NK-92 (cell line): Measurements from ENCODE around the gene CCDC33.

ENCODE experiments used
- DNase-seq: peaks from one replicate; lab custom pipeline; 2025; ENCODE audit not compliant: unreplicated experiment; lab: John Stamatoyannopoulos, UW

The CCDC33 gene

DNA sequence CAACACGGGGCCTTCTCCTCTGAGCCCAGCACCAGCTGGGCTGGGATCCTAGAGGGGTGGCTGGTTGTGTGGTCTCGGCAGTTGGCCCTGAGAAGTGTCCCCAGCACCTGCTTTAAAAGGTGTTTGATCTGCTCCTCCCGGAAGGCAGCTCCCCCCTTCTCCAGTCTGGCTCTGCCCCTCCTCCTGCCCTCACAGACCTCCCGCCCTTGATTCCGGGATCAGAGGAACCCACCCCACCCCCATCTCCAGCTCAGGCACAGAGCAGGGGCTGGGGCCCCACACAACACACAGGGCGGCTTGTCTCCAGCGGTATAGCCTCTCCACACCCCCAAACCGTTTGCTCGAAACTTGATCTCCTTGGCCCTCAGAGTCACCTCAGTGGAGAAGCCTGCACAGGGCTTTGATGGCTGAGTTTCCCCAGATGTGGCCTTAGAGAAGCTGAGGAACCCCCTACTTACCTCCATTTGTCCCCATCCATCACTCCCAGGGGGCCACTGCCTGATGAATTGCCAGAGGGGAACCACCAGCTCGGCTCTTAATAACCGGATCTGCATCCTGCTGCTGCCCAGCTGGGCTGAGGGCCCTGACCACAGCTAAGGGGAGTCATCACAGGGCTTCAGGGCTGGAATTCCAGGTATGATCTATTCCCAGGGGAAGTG, 27.1 kb upstream of the CCDC33 start:
- no peak for DNase-seq

DNA sequence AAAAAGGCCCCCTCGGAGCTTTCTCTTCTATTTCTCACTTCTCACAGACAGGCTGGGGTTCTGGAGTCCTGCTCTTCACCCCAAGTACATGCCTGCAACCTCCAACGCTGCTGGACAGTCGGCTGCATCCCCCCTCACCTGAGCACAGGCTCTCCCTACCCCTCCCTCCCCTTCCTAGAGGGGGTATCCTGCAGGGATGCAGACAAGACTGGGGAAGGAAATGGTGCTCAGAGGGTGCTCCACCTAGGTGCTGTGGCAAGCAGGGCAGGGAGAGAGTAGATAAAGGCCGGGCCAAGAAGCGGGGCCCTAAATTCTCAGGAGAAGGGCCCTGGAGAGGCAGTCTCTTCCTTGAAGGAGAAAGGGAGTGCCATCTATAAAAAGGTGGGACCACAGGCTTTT, 26.6 kb upstream of the CCDC33 start:
- DNase-seq: no peak

DNA sequence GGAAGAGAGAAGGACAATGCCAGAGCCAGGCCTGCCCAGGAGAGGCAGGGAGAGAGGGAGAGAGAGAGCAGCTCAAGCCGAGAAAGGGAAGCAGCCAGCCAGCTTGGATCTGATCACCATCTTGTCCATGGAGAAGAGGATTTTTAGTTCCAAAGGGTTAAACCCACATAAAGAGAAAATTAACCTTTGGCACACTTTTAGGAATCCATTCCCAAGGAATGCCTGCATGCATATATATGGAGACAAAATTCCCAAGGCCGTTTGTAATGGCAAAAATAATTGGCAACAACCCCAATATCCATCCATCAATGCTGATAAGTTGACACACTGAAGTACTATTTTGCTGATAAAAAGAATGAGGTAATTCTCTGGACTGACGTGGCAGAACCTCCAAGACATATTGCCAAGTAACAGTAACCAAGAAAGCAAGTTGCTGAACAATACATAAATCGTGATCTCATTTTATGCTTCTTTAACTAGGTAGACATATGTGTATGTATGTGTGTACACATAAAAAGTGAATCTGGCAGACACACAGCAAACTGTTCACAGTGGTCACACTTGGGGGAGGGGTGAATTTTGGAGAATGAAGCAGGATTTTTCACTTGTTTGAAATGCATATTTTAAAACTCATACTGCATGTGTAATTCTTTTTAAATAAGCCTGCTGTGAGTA, 26.0 kb upstream of the CCDC33 start:
- DNase-seq: no peak

DNA sequence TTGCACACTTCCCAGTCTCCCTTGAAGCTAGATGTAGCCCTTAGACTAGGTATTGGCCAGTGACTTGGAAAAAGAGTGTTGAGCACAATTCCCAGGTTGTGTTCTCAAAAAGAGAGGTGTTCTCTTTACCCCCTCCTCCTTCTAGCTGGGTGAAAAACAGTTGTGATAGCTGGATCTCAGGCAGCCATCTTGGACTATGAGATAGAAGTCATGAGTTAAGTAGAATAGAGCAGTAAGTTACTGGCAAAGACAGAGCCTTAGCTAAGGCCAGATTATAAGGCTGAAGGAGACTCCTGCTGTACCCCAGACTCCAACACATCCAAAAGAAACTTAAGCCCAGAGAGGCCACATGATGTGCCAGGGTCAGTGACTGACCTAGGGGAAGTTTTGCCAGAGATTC, 25.4 kb upstream of the CCDC33 start:
- no peak for DNase-seq

DNA sequence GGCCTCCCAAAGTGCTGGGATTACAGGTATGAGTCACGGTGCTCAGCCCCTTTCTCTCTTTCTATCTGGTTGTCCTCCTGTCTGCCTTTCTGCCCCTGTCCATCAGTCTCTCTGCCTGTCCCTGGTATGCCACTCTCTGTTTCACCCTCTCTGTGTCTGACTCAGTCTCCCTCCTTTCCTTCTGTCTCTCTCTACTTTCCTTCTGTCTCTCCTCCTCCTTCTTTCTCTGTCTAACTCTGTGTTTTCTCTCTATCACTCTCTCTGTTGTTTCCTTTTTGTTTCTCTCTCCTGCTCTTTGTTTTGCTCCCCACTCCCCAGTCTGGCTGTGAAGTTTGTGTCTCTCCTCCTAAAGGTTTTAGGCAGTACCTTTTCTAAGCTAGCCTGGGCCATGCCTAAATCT, 24.5 kb upstream of the CCDC33 start:
- no peak for DNase-seq

DNA sequence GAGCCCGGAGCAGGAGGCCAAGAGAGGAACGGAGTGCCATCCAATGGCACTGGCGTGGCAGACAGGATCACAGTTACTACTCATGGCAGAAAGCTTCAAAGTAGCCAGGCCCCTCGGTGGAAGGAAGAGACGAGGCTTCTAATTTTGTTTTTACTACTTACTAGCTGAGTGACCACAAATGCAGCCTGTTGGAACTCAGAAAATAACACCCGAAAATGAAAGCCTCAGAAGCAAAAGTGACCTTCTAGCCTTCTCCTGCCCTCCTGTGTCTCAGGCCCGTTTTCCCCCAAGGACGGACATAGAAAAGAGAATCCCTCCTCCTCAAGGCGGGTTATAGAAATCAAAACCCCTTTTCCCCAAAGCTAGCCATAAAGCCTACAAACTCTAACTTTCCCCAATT, 23.6 kb upstream of the CCDC33 start:
- no peak for DNase-seq

DNA sequence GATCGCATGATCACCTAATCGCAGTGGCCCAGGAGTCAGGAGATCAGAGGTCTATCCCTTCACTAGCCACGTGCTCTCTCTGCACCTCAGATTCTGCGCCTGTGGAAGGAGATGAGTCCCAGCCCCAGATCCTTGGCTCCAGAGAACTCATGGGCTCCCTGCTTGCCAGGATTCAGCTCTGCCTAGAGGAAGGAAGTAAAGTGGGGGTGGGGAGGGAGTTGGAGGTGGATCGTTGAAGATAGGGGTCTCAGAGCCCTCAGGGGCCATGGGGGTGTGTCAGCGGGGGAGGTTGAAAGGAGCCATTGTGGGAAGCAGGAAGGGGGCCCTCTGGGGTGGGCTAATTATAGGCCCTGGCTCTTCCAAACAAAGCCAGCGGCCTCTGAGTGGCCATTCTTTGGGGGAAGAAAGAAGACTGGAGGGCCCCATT, 22.3 kb upstream of the CCDC33 start:
- no peak for DNase-seq

DNA sequence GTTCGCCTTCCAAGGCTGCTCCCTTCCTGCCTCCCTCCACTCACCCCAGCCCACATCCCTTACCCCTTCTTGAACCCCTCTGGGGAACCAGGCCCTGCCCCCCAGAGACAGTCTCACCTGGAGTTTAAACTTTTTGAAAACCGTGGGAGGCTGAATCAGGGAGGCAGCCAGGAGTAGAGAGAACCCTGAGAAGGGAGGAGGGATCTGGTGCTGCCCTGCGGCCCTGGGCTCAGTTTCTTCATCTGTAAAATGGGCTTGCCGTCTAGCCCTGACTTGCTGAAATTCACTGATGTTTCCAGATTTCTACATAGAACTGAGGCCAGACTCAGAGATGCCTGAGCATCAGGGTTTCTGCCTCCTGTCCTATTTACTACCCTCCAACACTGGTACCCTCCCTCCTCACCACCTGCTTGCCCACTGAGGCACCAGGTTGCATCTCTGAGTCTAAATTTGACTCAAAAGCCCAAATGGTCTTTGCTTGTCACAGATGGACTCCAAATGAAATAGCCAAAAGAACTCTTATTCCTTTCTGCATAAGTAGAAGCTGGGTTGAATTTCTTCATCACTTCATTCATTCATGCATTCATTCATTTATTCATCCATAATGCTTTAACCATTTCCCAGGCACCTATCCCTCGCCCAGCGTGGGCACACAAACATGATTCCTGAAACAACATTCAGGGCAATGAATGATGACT, 21.7 kb upstream of the CCDC33 start:
- no peak for DNase-seq

DNA sequence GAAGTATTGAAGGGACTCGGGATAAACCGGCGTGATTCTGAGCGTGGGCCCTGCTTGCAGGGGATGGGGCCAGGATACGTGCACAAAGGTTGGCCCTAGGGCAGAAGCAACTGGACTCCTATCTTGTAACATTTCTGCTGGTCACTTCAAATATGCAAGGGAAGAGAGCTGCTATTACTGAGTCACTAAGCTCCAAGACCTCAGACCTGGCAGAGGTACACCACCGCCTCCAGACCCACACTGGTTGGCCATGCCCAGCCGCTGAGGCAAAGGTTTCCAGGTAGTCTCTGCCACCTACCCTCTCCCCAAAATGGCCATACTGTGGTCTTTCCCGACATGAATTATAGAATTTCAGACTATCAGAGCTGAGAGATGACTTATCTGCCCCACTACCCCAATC, 20.2 kb upstream of the CCDC33 start:
- no peak for DNase-seq

DNA sequence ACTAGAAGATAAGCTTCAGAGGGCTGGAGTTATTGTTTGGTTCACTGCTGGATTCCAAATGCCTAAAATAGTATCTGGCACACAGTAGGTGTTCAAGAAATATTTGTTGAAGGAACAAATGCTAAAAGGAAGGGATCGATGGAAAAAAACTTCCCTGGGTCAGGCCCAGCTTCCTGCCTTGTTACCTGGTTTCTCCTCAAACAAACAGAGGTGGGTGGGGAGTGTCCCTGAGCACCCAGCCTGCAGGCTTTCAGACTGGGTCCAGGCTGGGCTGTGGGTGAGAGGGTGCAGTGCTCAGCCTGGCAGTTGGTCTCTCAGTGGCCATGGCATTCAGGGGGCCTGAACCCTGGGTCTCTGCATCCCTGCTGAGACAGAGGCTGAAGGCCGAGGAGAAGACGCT, 19.2 kb upstream of the CCDC33 start:
- no peak for DNase-seq

DNA sequence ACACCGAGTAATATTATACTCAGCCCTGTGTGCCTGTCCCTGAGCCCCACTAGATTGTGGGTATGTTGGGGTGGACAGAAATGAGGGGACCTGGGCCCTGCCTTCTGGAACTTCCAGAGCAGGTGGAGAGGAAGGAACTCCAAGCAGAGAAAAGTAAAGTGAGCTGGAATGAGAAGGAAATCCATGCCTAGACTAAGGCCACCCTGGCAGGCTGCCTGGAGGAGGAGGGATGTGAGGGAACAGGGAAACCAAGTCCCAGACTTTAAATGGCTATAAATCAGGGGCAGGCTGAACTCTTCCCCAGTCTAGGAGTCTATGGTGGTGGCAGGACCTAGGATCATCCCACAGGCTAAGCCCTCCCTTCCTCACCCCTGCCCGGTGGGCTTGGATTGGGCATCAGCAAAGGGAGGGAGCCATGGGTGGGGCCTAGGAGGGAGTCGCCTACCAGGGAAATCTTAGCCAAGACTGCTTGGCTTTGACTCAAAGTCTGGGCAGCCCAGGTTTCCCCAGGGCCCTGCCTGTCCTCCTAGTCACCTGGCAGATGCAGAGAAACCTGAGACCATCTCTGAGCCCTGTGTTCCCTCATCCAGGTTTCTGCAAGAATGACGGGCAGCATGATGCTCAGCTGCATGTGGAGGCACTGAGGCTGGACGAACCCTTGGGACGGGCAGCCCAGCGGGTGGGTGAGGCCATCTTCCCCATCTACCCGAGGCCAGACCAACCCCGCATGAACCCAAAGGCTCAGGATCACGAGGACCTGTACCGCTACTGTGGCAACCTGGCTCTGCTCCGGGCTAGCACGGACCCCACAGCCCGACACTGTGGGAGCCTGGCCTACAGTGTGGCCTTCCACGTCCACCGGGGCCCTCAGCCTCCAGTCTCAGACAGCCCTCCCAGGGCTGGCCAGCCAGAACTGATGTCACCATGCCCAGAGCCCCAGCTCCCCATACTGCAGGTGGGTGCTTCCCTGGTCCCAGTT, 17.9 kb upstream of the CCDC33 start:
- no peak for DNase-seq

DNA sequence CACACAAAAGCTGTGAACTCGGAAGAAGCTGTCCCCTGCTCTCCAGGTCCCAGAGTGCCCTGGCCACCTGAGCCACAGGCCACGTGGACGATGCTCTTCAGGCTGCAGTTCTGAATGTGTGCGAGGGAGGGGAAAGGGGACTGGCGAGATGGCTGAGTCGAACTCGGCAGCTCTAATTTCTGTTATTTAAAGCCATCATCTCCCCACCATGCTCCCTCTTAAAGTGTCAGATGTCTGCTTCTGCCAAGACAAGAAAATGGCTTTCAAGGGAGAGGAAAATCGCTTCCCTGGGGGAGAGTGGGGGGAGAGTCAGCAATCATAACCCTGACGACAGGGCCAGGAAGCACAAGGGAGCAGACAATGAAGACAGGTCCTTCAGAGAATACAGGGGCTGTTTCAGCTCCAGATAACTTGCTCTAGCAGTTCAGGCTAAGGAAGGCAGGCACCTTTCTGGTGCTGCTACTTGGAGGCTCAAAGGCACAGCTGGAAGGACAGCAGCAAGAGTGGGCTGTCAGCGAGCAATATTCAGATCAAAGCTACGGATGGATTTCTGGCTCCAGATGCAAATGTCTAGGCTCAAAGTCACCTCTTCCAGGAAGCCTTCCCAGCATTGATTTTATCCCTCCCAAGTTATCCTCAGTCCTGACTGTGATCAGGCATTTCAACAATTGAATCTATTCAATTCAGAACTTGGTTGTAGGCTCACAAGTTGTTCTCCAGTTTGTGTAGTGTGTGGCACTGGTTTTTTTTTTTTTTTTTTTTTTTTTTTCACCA, 15.5 kb upstream of the CCDC33 start:
- no peak for DNase-seq

DNA sequence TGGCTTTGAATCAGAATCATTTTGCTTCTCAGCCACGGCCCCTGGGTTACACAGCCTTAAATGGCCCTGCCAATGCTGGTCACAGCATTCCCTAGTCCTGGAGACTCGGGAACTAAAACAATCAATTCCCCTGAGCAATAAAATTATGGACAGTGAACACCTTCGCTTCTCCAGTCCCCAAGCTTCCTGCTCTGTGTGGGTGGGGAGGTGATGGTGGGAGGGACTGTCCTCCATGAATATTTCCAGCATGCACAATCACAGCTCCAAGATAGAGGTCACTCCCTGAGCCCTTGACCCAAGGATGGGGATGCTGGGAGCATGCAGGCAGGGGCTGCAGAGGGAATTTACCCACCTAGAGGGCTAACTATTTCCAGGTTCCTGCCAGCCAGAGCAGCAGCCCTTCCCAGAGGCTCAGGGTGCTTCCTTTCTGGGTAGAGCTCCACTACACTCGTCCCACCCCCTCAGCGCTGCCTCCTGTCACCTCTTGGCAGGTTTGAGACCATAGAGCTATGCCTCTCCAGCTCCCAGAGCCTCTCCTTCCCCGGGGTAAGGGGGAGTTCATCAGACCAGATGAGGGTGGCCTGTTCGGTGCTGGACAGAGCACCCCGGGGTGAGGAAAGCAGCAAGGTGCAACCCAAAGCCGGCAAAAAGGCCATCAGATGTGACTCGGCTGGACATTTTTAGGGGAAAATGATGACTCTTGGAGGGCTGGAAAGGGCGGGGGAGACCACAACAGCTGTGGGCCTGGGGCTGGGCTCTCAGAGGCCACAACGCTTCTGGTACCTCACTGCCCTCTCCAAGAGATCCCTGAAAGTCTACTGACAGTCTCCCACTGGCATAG, 14.5 kb upstream of the CCDC33 start:
- no peak for DNase-seq

DNA sequence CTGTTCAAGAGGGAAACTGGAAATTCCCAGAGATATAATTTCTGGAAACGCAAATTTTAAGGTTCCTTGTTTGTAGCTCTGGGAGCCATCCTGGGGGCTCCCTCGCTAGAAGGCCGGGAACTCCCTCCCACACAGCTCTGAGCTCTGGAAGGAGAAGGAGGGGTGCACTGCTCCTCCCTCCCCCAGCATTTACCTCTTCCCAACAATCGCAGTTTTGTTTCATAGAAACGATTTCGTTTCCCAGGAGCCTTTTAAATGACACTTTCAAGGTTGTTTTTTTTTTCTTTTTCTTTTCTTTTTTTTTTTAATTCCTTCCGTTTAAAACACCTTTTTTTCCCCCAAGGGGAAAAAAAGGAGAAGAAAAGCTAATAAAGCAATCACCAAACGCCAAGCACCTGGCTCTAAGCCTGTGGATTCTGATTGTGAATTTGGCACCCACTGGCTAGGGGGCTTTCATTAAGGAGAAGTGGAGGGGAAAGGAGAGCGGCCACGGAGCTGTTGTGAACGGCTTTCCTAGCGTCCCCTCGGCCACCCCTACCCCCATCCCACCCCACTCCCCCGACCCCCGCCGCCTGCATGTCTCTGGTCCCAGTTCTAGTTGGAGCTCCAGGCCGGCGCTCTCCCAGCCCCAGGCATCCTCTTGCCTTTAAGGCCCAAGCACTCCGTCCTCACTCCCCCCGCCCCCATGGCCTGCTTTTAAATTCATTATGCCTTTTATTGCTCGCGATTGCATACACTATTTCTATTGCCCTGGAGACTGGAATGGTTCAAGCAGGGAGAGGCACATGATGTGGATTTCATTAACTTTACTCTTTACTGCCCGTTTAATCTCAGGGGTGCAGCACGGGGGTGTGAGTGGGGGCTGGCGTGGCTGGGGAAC, 13.6 kb upstream of the CCDC33 start:
- DNase-seq: no peak

DNA sequence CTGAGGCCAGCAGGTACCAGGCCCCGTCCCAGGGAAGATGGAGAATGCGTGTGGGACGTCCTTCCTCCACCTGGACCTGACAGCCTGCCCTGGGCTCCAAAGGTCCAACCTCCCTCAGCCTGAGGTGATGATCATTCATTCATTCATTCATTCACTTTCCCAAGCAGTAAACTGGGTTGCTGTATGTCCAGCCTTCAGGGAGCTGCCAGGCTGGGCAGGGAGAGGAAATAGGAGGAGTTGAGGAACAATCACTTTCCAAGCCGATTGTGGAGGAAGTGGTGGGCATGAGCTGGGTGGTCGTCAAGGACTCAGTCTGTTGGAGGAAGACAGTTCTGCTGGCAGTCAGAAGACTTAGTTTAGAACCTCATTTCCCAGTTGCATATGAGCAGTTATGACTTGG, 10.2 kb upstream of the CCDC33 start:
- DNase-seq: no peak

DNA sequence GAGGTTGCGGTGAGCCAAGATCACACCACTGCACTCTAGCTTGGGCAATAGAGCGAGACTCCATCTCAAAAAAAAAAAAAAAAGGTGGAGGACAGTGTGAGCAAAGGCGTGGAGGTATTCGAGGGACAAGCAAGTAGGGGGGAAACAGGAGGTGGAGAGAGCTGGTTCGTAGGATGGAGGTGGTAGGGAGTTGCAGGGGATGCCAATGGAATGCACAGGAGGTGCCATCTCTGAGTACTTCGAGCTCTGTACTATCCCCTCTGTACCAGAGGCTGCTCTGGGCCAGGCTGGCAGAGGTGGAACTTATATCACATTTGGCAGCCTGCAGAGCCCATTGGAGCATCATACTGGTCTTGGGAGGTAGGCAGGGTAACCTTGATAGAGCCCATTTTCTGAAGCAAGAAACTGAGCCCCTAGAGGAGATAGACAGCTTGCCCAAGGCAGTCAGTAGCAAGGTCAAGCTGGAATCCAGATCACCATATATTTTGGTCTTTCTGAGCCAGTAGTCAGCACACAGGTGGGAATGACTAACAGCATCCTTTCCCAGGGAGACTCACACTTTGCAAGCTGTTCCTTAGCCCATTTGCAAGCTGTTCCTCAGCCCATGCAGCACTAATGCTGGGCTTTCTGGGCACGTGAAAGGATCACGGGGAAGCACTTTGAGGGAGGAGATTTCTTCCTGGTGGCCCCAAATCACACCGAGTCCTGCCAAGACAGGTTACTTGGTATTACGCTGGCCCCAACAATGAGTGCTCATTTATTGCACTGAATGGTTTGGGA, 9.2 kb upstream of the CCDC33 start:
- no peak for DNase-seq

DNA sequence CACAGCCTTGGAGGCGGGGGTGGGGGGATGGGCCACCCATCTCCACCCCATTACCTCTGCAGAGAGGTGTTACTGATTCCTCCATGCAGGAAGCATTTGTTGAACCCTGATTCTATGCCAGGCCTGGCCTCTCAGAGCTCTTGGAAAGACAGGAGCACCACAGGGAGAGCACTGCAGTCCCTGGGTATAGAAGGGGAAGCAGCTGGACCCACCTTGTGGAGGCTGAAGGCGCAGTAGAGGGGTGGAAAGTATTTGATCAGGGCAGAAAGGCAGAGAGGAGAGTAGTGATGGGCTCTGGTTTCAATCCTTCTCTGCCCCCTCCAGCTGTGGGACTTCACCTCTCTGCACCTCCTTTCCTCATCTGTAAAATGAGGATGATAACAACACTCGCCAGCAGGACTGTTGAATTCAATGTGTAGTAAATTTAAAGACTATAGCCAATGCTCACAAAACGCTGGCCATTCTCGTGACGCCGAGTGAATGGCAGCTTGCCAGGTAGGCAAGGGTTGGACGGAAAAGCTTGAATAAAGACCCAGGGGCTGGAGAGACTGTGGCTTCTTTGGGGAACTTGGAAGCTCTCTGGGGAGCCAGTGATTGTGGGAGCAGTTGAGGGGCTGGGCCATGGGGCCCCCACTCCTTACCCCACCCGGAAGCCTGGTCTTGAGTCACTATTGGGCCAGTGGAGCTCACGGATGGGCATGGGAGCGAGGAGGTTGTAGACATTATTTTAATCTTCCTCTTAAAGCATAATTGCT, 8.0 kb upstream of the CCDC33 start:
- DNase-seq: no peak
